GOT3 (cell line): Measurements from ENCODE around the gene WDR27.
"Not testable (repeated sequence)": the region's sequence is repeated elsewhere in the genome, so short reads cannot be mapped to it uniquely, and the experiment has no call there.

Experiments used
- DNase-seq: peaks from one replicate; lab custom pipeline; 2025; ENCODE audit warnings: mixed read lengths; lab: John Stamatoyannopoulos, UW

The WDR27 gene

GRCh38 chr6:169521825-169522224 is 180.0 kb downstream of the WDR27 start:
- DNase-seq, result no peak

- no peak for DNase-seq
Measured at GRCh38 chr6:169520104-169520503, 181.7 kb downstream of the WDR27 start.

DNA sequence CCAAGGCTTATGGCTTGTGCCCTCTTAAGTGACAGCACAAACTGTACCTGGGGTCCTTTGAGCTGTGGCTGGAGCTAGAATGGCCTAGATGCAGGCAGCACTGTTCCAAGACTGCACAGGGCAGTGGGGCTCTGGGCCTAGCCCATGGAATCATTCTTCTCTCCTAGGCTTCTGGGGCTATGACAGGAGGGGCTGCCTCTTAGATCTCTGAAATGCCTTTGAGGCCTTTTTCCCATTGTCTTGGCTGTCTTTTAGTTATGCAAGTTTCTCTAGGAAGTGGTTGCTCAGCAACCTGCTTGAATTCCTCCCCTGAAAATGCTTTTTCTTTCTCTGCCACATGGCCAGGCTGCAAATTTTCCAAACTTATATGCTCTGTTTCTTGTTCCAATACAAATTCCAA is 183.4 kb downstream of the WDR27 start:
- DNase-seq, result no peak

- DNase-seq, result no peak
Measured at GRCh38 chr6:169513478-169514193, 188.2 kb downstream of the WDR27 start.

GRCh38 chr6:169511785-169512184 is 190.0 kb downstream of the WDR27 start:
- DNase-seq, result not testable (repeated sequence)

DNA sequence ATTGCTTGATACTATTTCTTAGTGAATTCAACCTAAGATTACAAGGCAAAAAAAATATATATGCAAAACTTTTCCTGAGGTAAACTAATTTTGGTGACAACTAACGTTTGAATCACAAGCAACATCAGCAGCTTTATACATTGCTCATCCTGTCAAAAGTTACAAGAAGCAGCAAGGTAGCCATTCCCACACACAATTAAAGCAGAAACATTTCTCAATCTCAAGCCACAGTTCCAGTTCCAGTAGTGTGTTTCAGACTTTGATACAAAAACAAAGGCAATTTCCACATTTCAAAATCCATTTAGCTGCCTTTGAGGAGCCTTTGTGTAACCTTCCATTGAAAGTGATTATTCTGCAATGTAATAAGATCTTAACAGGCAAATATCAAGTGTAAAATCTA is 191.0 kb downstream of the WDR27 start:
- no peak for DNase-seq

DNA sequence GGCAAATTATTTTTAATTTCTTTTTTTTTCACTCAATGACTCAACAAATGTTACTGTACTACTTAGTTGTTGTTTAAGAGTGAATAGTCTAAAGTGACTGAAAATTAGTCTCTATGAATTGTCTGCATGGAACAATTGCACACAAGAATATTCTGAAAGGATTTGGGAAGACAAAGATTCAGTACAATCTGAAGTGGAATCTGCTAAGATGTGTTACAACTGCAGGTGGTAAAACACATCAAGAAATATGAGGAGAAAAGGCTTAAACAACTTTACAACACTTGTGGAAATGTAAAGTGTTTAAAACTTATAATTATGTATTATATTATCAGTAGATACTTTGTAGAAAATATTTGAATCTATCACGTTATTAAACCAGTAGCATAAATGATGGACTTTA is 193.4 kb downstream of the WDR27 start:
- no peak for DNase-seq

DNA sequence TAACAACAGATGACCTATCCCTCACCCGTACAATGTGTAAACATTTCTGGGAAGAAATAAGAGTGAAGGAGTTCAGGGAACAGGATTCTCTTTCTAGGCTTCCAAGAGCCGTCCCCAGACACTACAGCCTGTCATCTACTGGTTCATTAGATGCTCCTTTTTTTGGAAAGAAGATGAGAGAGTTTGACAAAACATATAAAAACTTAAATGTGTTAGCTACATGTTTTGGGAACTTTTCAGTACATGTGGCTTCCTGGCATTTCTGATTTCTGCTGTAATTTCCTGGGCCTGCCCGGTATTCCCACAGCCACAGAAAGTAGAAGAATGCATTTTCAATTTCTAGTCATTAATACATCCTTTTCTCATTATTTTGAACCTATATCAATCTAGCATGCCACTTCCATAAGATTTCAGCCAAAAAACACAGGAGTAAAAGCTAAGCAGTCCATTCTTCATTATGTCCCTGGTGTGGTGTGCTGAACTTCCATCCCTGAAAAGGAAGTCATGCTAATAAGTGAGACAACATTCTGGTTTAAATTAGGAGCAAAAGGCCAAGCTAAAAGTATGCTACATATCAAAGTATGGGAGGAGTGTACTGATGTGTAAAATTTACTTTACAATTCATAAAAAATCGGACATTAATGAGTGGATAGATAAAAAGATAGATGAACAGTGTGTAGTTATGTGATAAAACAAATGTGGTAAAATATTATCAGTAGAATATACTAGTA is 198.2 kb downstream of the WDR27 start:
- no peak for DNase-seq

DNA sequence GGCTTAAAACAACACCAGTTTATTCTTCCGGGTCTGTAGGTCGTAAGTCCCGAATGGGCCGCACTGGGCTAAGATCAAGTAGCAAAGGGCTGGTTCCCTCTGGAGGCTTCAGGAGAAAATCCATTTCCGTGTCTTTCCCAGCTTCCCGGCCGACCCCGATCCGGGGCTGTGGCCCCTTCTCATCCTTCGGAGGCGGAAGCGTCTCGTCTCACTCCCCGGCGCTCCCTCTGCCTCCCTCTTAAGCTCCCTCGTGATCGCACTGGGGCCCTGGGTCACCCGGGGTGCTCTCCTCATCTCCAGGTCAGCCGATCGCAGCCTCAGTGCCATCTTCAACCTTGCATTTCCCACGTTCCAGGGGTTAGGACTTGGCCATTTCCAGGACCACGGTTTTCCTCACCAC is 199.4 kb downstream of the WDR27 start:
- no peak for DNase-seq

- no peak for DNase-seq
Measured at GRCh38 chr6:169501777-169502313, 200.0 kb downstream of the WDR27 start.

GRCh38 chr6:169501128-169501527 is 200.7 kb downstream of the WDR27 start:
- no peak for DNase-seq

GRCh38 chr6:169500688-169501087 is 201.1 kb downstream of the WDR27 start:
- DNase-seq, result no peak

GRCh38 chr6:169499848-169500247 is 202.0 kb downstream of the WDR27 start:
- DNase-seq, result no peak

DNA sequence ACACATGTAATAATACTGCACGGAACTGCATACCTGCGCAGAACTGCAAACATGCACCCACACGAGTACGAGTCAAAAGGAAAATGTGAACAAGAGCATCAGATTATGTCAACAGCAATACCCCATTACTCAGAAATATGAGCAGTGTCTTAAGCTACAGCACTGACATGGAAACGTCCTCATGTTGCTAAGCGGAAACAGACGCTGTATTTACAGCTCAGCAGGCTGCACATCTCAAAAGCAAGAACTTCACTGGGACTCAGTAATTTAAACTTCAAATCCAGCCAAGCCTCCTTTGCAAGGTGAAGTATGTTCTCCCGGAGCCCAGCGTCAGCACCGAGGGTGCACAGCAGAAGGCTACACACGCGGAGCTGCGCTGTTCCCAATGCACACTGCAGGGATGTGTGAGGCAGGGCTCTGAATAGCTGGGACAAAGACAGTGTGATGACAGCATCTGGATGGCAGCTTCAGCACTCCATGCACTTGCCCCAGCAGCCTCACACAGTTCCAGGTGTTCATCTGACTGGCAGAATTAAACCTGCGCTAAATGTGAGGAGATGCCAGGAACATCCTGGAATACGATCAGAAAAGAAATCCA is 202.8 kb downstream of the WDR27 start:
- DNase-seq, result no peak

- no peak for DNase-seq
Measured at GRCh38 chr6:169495601-169496000, 206.2 kb downstream of the WDR27 start.

- no peak for DNase-seq
Measured at GRCh38 chr6:169494038-169494437, 207.8 kb downstream of the WDR27 start.

GRCh38 chr6:169491482-169491881 is 210.3 kb downstream of the WDR27 start:
- no peak for DNase-seq

- no peak for DNase-seq
Measured at GRCh38 chr6:169490830-169491229, 211.0 kb downstream of the WDR27 start.

DNA sequence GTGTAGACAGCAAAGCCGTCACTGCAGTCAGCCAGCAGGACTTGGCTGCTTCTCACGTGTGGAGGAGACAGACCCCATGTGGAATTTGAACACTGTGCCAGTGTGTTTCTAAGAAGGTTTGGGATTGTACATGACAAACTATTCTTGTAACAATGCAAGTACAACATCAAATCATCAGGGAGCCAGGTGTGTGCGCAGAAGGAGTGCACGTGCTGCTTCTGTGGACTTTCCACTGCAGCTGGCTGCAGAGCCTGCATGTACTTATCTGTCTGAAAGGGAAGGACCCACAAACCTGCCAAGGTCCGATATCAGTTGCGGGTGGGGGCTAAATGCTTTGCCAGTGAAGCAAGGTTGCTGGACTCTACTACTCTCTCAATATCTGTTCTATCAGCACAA is 211.6 kb downstream of the WDR27 start:
- no peak for DNase-seq

DNA sequence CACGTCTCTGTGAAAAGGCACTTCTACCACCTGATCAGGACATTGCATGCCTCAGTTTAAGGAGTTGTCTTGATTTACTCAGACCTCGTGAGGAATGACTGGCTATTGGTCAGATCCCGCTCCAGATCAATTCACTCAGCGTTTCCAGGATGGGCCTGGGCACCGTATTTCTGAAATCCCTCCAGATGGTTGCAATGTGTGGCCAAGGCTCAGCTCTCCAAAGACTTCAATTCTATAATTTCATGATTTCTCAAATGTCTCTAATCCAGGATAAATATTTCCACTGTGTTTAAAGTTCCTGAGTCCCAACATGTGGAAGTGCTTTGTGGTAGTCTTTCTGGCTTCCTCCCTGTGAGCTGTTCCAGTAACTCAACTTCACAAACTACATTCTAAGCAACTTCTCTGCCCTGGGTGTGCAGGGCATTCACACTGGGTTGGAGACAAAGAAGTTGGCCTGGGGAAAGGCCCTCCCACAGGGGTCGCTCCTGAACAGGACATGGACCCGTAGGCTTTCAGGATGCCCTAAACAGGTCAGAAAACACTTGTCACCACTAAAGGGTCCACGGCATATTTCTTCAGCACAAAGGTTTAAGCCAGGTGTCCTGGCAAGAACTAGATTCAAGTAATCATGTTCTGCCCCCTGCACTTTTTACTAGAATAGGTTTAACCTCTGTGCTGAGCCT is 212.1 kb downstream of the WDR27 start:
- DNase-seq, result no peak

DNA sequence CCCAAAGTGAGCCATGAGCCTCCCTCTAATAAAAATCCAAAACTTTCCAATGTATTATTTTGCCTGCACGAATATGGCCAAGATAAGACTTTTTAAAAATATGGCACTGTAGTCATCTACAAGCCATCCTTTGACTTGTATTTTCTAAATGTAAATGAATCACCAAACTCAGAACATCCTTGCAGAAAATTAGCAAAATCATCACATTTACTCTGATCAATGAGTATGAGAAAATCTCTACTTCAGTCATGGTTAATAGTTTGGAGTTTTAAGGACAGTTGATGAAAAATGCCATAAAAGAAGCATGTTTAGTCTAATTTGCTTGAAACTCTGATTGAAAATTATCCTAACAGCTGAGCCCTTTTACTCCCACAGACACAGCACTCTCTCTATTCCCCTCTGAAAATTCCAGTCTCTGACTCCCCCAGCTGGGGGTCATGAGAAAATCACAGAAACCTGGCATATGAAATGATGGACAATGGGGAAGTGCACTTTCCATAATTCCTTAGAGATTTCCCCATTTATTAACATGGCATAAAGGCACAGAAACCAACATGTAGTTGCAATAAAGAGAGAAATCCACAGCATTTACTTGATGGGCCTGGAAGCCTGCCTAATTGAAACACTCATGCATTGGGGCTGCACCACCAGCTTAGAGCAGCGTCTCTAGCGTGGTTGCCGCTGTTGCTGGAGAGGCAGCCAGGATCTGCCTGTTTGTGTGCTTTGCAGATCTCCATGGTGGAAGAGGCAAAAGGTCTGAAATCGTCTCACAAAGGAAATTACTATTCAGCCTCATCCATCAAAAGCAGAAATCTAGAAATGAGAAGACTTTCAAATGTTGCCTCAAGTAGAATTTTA is 214.0 kb downstream of the WDR27 start:
- DNase-seq, result no peak
